Activated naive CD4-positive, alpha-beta T cell (primary cell): ENCODE results near the gene ZDHHC12.
A peak's percentile ranks its signal among the peaks of the same experiment; 100 is the strongest.

Source experiments
- DNase-seq, 4 experiments: peaks; one replicate each; lab custom pipeline; 2025; lab: John Stamatoyannopoulos, UW

The ZDHHC12 gene

GRCh38 chr9:128723866-128724743 lies at the start of gene ZDHHC12:
ZDHHC12 (minus strand) TSS chr9:128724127; CDS start chr9:128724093, 34 bp downstream.
- peak; percentile 88 to 99 (median 96) for DNase-seq

GRCh38 chr9:128773049-128773448 lies 49.1 kb upstream of the ZDHHC12 start:
- DNase-seq, result no peak

- peak; percentile 80 to 94 (median 90) for DNase-seq
Measured at GRCh38 chr9:128771745-128772519, 48.0 kb upstream of the ZDHHC12 start, which contains the start of gene ZER1. ZER1 (minus strand) TSS chr9:128771927; CDS start chr9:128755565, 16,362 bp downstream.

- no peak for DNase-seq
Measured at GRCh38 chr9:128771094-128771721, 47.3 kb upstream of the ZDHHC12 start.

GRCh38 chr9:128770286-128771030 lies 46.5 kb upstream of the ZDHHC12 start:
- DNase-seq, result no peak

- DNase-seq, result no peak
Measured at GRCh38 chr9:128768606-128769005, 44.7 kb upstream of the ZDHHC12 start.

GRCh38 chr9:128765499-128765898 lies 41.6 kb upstream of the ZDHHC12 start:
- no peak for DNase-seq

GRCh38 chr9:128764361-128764760 lies 40.4 kb upstream of the ZDHHC12 start:
- no peak for DNase-seq

- no peak for DNase-seq
Measured at GRCh38 chr9:128762671-128763449, 38.9 kb upstream of the ZDHHC12 start.

- no peak for DNase-seq
Measured at GRCh38 chr9:128757602-128758001, 33.7 kb upstream of the ZDHHC12 start.

GRCh38 chr9:128753627-128754026 lies 29.7 kb upstream of the ZDHHC12 start:
- no peak for DNase-seq

GRCh38 chr9:128750926-128751595 lies 27.1 kb upstream of the ZDHHC12 start:
- DNase-seq, result no peak

GRCh38 chr9:128747241-128747640 lies 23.3 kb upstream of the ZDHHC12 start:
- no peak for DNase-seq

- no peak for DNase-seq
Measured at GRCh38 chr9:128743421-128743820, 19.5 kb upstream of the ZDHHC12 start.

- DNase-seq, result no peak
Measured at GRCh38 chr9:128742401-128742800, 18.5 kb upstream of the ZDHHC12 start.

- no peak for DNase-seq
Measured at GRCh38 chr9:128735373-128735772, 11.4 kb upstream of the ZDHHC12 start.

- DNase-seq, result no peak
Measured at GRCh38 chr9:128733256-128733655, 9.3 kb upstream of the ZDHHC12 start.

GRCh38 chr9:128732576-128732975 lies 8.6 kb upstream of the ZDHHC12 start:
- DNase-seq, result no peak

GRCh38 chr9:128731691-128732090 lies 7.8 kb upstream of the ZDHHC12 start:
- DNase-seq, result no peak

GRCh38 chr9:128731093-128731492 lies 7.2 kb upstream of the ZDHHC12 start:
- no peak for DNase-seq
